Natural killer cell (primary cell): ENCODE data around the gene DHFR. TPM values are rescaled to one million over a fixed set of nuclear protein-coding genes. Genes with fewer than 3 reads are reported as not detected.

Experiments used
- ATAC-seq, 3 donors: fragments of 150-1000 bp in 2 of 3; fragments of 200-7000 bp in 1 of 3; cut with Tn5 transposase; 1 replicate in 1 of 3; 2 replicates in 2 of 3; pipeline ENCODE4 v1.10.0; 2021; ENCODE audit warnings: mild to moderate bottlenecking in 2 of 3, moderate library complexity in 2 of 3
- DNase-seq, 2 donors: peaks; one replicate each; pipeline versions ENCODE4 v3.0.0 to v3.0.0-alpha.2; 2013 to 2021; ENCODE audit warnings: mixed read lengths in 1 of 2
- H3K27ac ChIP-seq: one replicate; pipeline ENCODE4 v1.5.1; 2013; ENCODE audit warnings: mild to moderate bottlenecking, low read length
- H3K27me3 ChIP-seq: one replicate; pipeline ENCODE4 v1.6.1; 2013; ENCODE audit warnings: low read length; ENCODE audit not compliant: control insufficient read depth, insufficient read depth
- H3K36me3 ChIP-seq: one replicate; pipeline ENCODE4 v1.6.1; 2013; ENCODE audit warnings: low read length; ENCODE audit not compliant: control insufficient read depth, insufficient read depth
- H3K4me1 ChIP-seq: one replicate; pipeline ENCODE4 v1.6.1; 2013; ENCODE audit warnings: low read length; ENCODE audit not compliant: control insufficient read depth, insufficient read depth
- H3K4me3 ChIP-seq: one replicate; pipeline ENCODE4 v1.5.1; 2013; ENCODE audit warnings: low read length
- H3K9me3 ChIP-seq: one replicate; pipeline ENCODE4 v1.6.1; 2013; ENCODE audit warnings: low read length; ENCODE audit not compliant: control insufficient read depth, insufficient read depth
- H3K27ac Mint-ChIP-seq, 2 donors: one replicate each; pipeline ENCODE4 v1.8.0; 2022; ENCODE audit warnings: mild to moderate bottlenecking in 2 of 2, mixed read lengths in 2 of 2, moderate library complexity in 1 of 2
- H3K27me3 Mint-ChIP-seq, 2 donors: one replicate each; pipeline ENCODE4 v1.8.0; 2022; ENCODE audit warnings: low read depth in 2 of 2, mixed read lengths in 2 of 2
- H3K36me3 Mint-ChIP-seq: one replicate; pipeline ENCODE4 v1.8.0; 2022; ENCODE audit warnings: mixed read lengths
- H3K4me1 Mint-ChIP-seq, 2 donors: one replicate each; pipeline ENCODE4 v1.8.0; 2022; ENCODE audit warnings: mixed read lengths in 2 of 2
- H3K4me3 Mint-ChIP-seq: one replicate; pipeline ENCODE4 v1.8.0; 2022; ENCODE audit warnings: mild to moderate bottlenecking, moderate library complexity, mixed read lengths
- H3K9me3 Mint-ChIP-seq, 2 donors: one replicate each; pipeline ENCODE4 v1.8.0; 2022; ENCODE audit warnings: mixed read lengths in 2 of 2
- WGBS: methylation state at CpG from one replicate; pipeline ENCODE4 v1.1.7; 2013; ENCODE audit warnings: missing lambda C conversion rate; ENCODE audit not compliant: insufficient coverage; 5-methylcytosine and 5-hydroxymethylcytosine counted together
- intact Hi-C: fragments of 100-400 bp; cut with micrococcal nuclease; formaldehyde crosslinking; loops from one replicate; pipeline ENCODE4 v1.14.2; 2022
- total RNA-seq, 4 donors: library from RNA; stranded (reverse); fragments of 120-200 nt in 1 of 4; gene quantifications; one replicate each; pipeline versions ENCODE4 v1.2.3 to v1.2.4, GENCODE V29; 2013 to 2022
- TF ChIP-seq, protein P1 (sequence below): fragments of 200-600 bp; IDR thresholded peaks from one replicate; pipeline ENCODE4 v1.8.0; 2022; ENCODE audit warnings: antibody characterized with exemption

The DHFR gene
- total RNA-seq, 3 donors from 2014 or later (not counting 1 experiment from before 2014, with no cell fraction given) = 8.8 to 14.3 (median 12.0) TPM

DNA sequence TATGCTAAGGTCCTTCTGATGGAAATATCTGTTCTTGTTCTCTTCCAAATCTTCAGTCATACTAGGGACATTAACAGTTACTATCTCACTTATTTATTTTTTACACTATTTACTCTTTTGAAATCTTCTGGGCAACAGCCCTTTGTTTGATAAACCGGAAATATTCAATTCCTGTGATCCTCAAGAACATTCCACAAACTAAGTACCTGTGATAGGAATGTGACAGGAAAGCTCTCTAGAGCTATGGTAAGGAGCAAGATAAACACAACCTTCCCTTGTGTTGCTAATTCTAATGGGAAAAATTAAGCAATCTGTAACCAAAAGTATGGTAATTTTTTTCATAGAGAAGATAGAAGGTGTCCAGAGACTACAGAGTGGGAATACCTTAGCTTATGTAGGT lies 62.7 kb downstream of the DHFR start:
- no CpG with 5 or more reads among the region's 1 CpG for WGBS
- no peaks in the 10 kb centered on the region for H3K27me3 ChIP-seq
- H3K27me3 Mint-ChIP-seq = peaks cover 8 to 17% of the 10 kb centered on the region in 2 donors
- DNase-seq (no peak), ATAC-seq (no peak)
- H3K9me3 Mint-ChIP-seq = no peaks in the 10 kb centered on the region
- no peaks in the 10 kb centered on the region for H3K36me3 Mint-ChIP-seq
- no peaks in the 10 kb centered on the region for H3K9me3 ChIP-seq
- no peak overlapping the region for H3K4me3 ChIP-seq
- H3K4me1 ChIP-seq = no peaks in the 10 kb centered on the region
- no peak overlapping the region for H3K27ac Mint-ChIP-seq
- H3K4me3 Mint-ChIP-seq = no peak overlapping the region
- TF ChIP-seq, protein P1, sequence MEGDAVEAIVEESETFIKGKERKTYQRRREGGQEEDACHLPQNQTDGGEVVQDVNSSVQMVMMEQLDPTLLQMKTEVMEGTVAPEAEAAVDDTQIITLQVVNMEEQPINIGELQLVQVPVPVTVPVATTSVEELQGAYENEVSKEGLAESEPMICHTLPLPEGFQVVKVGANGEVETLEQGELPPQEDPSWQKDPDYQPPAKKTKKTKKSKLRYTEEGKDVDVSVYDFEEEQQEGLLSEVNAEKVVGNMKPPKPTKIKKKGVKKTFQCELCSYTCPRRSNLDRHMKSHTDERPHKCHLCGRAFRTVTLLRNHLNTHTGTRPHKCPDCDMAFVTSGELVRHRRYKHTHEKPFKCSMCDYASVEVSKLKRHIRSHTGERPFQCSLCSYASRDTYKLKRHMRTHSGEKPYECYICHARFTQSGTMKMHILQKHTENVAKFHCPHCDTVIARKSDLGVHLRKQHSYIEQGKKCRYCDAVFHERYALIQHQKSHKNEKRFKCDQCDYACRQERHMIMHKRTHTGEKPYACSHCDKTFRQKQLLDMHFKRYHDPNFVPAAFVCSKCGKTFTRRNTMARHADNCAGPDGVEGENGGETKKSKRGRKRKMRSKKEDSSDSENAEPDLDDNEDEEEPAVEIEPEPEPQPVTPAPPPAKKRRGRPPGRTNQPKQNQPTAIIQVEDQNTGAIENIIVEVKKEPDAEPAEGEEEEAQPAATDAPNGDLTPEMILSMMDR = no peak
- no peaks in the 10 kb centered on the region for H3K36me3 ChIP-seq
- H3K4me1 Mint-ChIP-seq = no peaks in the 10 kb centered on the region
- no peak overlapping the region for H3K27ac ChIP-seq
- intact Hi-C loops = no loop called here

DNA sequence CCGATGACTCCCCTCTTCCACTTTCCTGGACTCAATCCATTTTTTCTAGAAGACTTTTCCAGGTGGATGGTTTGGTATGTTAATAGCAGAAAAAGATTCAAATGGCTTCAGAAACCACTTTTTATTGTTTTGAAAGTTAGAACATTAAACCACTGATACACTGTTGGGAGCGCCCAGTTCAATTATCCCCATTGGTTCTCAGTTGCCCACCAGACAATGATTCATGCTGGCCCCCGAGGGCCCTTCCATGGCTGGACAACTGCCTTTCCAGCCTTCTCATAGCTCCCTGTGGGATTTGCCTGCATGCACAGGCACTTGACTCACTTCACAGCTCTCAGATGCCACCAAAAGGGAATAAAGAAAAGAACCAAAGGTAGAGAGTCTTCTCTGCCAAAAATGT lies 63.4 kb downstream of the DHFR start:
- Histone ChIP-seq H3K27me3 (no peaks in the 10 kb centered on the region), H3K27ac (no peak overlapping the region), H3K4me3 (no peak overlapping the region), H3K4me1 (no peaks in the 10 kb centered on the region), H3K9me3 (no peaks in the 10 kb centered on the region), H3K36me3 (no peaks in the 10 kb centered on the region)
- Mint-ChIP-seq H3K4me1 (no peaks in the 10 kb centered on the region), H3K27me3 (peaks cover 8 to 11% of the 10 kb centered on the region in 2 donors), H3K36me3 (no peaks in the 10 kb centered on the region), H3K4me3 (no peak overlapping the region), H3K27ac (no peak overlapping the region), H3K9me3 (no peaks in the 10 kb centered on the region)
- DNase-seq (no peak), ATAC-seq (no peak)
- TF ChIP-seq, protein P1 = no peak
- 89% methylated on average over 2 of the region's 3 CpGs for WGBS
- intact Hi-C loops = no loop called here

DNA sequence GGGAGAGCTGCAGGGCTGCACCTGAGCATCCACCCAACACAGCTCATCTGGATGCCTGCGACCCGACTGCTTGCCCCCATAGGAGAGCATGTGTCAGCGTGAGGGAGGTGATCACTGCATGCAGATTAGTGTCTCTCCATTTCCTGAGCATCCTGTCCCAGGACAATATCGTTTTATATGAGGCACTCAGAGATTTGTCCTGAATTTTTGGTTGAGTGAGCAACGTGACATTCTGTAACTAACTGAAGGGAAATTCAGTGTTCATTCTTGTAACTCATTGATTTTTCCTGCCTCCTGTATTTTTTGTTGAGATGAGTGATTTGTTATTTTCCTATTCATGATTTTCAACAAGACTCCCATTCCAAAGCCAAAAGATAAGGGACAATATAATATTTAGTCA lies 64.0 kb downstream of the DHFR start:
- no peaks in the 10 kb centered on the region for H3K9me3 Mint-ChIP-seq
- Histone ChIP-seq H3K4me1 (no peaks in the 10 kb centered on the region), H3K36me3 (no peaks in the 10 kb centered on the region), H3K4me3 (no peak overlapping the region), H3K27ac (no peak overlapping the region), H3K27me3 (no peaks in the 10 kb centered on the region), H3K9me3 (no peaks in the 10 kb centered on the region)
- peaks cover 8 to 11% of the 10 kb centered on the region in 2 donors for H3K27me3 Mint-ChIP-seq
- H3K4me3 Mint-ChIP-seq = no peak overlapping the region
- H3K27ac Mint-ChIP-seq = no peak overlapping the region
- no peaks in the 10 kb centered on the region for H3K36me3 Mint-ChIP-seq
- H3K4me1 Mint-ChIP-seq = no peaks in the 10 kb centered on the region
- ATAC-seq (no peak), DNase-seq (no peak)
- intact Hi-C loops = no loop called here
- 86% methylated on average over 5 of the region's 5 CpGs for WGBS
- TF ChIP-seq, protein P1 = no peak

DNA sequence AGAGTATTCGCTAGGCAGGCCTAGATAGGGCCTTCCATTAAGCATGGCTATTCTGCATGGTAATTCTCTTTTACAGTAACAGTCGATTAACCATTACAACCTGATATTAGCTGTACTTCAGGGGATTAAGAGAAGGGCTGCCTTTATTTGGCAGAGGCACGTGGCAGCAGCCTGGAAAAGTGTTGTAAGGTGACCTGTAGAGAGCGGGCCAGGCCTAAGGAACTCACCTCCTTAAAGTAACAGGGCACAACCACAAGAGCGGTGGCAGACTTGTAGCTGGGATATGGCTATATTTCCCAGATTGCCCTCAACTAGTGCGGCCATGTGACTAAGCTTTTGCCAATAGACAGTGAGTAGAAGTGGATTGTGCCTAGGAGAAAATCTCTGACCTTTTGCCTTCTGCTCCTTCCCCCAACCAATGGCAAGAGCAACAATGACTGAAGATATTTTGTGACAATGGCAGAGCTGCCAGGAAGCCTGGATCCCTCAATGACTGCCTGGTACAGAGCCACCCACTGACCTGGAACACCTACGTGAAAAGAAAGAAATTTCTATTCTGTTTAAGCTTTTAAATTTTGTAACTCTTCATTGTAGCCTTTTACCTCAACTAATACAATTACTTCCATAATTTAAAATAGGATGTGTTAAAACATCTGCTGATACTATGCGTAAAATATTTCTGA lies 65.8 kb downstream of the DHFR start:
- Mint-ChIP-seq H3K4me1 (no peaks in the 10 kb centered on the region), H3K27ac (no peak overlapping the region), H3K27me3 (peaks cover 8 to 11% of the 10 kb centered on the region in 2 donors), H3K4me3 (no peak overlapping the region), H3K36me3 (no peaks in the 10 kb centered on the region), H3K9me3 (no peaks in the 10 kb centered on the region)
- intact Hi-C loops = no loop called here
- DNase-seq (no peak), ATAC-seq (no peak)
- Histone ChIP-seq H3K4me3 (no peak overlapping the region), H3K36me3 (no peaks in the 10 kb centered on the region), H3K27me3 (no peaks in the 10 kb centered on the region), H3K4me1 (no peaks in the 10 kb centered on the region), H3K27ac (no peak overlapping the region), H3K9me3 (no peaks in the 10 kb centered on the region)
- WGBS = 81% methylated on average over 6 of the region's 8 CpGs
- TF ChIP-seq, protein P1 = no peak
